Activated CD4-positive, alpha-beta T cell treated with anti-CD3 and anti-CD28 coated beads, Interleukin-10, Interleukin-2, amounts not matched to agents 100 ng/mL and 50 ng/mL, durations not matched to agents 16 hours and 8 hours (primary cell): Measurements from ENCODE around the gene AMOTL1.

ENCODE experiments used
- DNase-seq: peaks from one replicate; pipeline ENCODE4 v3.0.0-alpha.2; 2020

The AMOTL1 gene, protein sequence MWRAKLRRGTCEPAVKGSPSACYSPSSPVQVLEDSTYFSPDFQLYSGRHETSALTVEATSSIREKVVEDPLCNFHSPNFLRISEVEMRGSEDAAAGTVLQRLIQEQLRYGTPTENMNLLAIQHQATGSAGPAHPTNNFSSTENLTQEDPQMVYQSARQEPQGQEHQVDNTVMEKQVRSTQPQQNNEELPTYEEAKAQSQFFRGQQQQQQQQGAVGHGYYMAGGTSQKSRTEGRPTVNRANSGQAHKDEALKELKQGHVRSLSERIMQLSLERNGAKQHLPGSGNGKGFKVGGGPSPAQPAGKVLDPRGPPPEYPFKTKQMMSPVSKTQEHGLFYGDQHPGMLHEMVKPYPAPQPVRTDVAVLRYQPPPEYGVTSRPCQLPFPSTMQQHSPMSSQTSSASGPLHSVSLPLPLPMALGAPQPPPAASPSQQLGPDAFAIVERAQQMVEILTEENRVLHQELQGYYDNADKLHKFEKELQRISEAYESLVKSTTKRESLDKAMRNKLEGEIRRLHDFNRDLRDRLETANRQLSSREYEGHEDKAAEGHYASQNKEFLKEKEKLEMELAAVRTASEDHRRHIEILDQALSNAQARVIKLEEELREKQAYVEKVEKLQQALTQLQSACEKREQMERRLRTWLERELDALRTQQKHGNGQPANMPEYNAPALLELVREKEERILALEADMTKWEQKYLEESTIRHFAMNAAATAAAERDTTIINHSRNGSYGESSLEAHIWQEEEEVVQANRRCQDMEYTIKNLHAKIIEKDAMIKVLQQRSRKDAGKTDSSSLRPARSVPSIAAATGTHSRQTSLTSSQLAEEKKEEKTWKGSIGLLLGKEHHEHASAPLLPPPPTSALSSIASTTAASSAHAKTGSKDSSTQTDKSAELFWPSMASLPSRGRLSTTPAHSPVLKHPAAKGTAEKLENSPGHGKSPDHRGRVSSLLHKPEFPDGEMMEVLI

DNA sequence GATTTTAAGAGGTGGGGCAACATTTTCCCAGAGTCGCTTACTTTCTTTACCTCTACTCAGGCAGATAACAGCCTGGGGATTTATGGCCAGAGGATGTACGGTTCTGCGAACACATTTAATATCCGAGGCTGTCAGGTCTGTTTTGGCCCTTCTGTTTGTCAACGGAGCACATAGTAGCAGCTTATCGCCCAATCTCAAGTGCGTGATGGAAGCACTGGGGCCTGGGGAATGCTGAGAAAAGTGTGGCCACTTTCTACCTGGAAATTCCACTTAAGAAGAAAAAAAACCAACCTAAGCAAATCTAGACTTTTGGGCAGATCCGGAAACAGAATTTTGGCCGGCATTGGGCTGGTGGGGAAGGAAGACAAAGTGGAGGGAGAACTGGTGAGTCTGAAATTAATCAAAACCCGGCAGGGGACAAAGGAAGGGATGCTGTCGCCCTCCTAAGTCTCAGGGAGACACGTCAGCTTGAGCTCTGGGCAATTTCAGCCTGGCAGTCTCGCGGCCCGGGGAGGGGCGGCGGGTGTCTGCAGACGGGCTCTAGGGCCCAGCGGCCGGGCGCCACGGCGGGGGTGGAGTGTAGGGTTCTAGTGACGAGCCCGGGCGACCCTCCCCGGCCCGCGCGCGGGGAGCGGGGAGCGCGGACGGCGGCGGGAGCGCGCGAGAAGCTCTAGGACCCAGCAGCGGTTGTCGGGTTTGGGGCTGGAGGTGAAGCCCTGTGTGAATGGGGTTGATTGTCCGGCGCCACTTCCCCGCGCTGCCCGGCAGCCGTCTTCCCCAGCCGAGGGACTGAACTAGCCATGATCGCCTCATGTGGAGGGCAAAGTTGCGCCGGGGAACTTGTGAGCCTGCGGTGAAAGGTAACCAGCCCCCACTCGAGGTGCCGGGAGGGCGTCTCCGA lies at the start of gene AMOTL1:
AMOTL1 (plus strand) TSS at position 656 of the 901 bp plus-strand sequence; CDS start at position 812, 156 bp downstream.
- peak; percentile 51 for DNase-seq

DNA sequence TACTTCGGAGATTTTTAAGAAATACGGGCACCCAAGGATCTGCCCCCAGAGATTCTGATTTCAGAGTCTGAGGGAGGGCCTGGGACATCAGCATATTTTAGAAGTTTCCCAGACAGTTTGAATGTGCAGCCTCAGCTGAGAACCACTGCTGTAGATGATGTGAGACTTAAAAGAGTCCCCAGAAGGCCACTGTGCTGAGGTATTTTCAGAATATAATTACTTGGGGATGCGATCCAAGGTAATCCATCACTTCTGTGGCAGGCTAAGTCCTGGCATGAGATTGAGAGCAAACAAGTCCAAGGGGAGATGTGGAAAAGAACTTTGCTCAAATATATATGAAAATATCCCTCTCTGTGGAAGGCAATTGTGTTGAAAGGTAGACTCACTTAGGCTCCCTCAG lies 48.3 kb upstream of the AMOTL1 start:
- DNase-seq = no peak

DNA sequence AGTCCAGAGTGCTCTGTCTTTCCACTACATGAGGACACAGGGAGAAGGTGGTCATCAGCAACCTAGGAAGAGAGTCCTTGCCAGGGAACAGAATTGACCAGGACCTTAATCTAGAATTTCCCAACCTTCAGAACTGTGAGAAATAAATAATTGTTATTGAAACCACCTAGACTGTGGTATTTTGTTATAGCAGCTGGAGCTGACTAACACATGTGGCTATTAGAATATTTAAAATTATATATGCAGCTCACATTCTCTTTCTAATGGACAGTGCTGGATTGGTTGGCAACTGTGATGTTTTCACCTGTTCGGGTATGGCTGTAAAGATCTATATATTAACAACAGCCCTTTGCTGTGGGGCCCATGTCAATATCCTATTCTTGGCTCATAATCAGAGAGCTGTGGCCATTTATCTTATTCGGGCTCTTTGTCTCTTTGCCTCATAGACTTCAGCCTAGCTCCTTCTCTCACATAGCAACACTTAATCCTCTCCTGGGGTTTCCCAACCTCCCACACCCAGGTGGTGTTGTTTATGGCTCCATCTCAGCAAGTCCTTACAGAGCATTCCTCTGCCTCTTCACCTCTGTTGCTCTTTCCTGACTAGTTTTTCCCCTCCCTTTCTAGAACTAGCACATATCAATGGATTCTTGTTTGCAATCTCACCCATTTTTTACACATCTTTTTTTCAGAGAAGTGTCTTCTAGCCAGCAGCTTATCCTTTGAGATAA lies 46.4 kb upstream of the AMOTL1 start:
- no peak for DNase-seq

DNA sequence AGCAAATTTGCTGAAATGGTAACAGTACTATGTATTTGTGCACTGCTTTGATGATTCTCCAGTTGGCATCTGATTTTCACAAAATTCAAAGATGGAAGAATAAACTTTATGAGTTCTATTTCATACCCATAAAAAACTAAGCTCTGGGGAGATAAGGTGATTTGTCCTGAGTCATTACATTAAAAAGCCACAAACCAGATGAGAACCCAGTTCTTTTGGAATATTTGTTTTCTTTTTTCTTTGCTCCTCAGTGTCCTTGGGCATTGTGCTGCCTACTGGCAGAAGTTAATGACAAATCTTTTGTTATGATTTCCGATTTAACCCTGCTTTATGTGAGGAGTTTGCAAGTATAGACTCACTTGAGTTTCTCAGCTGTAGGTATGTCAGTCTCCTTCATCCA lies 45.4 kb upstream of the AMOTL1 start:
- DNase-seq = no peak

DNA sequence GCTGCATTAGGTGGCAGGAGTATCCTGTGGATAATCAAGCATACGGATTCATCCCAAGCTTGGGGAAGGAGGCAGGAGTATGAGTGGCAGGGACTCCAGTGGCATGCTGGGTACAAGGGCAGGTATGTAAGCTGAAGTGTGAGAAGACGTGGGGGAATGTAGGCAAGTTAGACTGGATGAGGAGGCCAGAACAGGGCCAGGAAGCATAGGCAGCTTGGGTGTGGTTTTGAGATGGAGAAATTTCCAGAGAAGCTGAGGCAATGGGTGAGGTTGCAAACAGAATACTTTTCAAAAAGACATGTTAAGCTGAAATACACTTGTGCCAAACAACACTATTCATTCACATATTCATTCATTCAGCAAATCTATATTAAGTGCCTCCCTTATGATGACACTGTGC lies 43.1 kb upstream of the AMOTL1 start:
- no peak for DNase-seq

DNA sequence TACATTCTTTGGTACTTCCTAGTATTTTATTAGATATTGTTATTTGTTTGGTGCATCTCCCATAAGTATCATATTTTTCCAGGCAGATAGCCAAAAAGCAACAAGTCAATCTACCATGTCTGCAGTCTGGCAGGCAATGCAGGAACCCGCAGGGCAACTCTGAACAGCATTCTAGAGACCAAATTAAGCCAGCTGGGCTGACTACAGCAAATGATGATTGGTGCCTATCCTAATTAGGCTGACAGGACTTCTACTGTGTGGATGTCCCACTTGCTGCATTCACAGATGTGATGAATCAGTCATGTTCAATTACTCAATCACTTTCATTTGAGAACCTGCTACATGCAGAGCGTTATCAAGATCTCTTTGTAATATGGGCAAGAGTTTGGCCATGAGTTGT lies 40.3 kb upstream of the AMOTL1 start:
- no peak for DNase-seq

DNA sequence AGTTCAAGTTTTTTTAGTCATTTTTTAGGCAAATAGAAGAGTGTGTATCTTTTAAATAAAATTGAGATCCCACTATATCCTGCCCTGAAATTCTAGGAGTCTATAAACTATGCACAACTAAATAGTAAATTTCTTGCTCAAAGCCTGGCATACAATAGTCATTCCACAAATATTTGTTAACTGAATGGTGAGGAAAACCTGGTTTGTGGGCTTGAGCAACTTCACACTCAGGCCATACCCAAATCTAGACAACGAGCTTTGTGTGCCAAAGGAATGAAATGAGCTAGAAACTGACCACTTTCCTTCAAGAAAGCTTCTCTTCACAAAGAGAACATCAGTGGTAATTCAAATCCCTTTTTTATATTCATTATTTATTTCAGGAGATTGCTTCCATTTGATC lies 39.6 kb upstream of the AMOTL1 start:
- no peak for DNase-seq

DNA sequence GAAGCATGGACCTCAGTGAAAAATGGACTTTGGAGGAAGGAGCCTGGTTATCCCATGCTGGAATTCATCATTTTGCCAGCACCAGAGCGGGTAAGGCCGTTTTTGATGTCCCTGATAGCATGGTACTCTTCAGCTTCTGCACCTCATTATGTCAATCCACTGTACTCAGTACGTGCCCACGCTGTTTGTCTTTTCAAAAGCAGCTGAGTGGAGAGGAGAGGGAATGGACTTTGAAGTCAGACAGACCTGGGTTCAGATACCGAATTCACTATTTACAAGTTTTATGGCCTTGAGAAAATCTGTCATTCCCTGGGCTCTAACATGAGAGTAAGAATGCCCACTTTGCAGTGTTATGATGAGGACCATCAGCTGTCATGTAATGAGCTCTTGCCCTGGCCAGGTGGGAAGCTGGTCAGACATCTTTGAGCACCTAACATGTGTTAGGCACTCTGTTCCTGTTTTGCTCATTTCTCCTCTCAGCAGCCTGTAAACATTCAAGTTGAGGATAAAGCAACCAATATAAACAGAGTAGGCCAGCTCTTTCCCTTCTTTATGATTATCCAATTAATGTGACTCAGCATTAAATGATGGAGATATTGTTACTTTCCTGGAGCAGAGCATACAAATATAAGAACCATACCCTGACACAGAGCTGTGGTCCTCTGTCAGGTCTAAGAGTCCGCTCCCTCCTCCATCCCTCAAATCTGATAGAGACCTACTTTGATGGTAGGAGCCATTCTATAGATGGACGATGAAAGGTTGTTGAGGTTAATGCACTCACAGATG lies 39.0 kb upstream of the AMOTL1 start:
- DNase-seq = no peak

DNA sequence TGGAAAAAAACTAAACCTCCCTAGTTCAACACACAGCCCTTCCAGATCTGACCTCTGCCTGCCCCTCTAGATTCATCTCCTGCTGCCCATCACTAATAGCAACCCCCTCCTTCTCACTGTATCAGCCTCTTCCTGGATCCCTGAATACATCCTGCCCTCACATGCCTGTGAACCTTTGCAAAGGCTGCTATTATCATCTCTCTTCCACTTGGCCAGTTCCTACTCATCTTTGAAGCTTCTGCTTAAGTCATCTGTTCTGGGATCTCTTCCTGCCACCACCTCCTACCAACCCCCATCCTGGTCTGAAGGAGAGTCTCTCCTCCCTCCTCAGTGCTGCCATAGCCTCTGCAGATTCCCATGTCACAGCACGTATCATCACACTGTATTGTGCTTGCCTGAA lies 38.0 kb upstream of the AMOTL1 start:
- DNase-seq = no peak

DNA sequence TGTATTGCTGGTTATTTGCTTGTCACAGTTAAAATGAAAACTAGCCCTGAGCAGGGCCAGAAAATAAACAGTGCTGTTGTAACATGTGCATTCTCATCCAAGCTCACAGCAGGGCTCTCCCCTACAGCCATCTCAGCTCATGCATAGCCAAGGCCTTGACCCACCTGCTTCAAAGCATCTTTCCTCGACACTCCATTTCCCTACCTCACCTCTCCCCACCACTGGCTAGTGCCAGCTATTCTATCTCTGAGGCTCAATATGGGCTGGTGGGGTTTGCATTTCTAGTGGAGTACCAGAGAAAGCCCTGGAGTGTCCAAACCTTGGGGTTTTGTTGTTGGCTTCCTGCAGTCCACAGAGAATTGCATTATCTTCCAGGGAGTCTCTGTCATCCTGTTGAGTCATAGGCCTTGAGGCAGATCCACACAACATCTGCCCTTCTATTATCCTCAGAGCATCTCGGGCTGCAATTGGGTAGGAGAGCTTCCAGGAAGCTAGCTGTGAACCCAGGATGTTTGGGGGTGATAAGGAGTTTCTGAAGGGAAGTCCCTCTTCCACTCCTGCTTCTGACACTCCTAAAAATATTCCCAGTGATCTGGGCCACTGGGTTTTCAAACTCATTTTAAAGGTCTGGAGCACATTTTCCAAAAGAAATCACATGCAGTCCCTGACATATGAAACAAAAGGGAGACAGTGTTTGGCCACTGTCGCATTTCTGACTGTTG lies 36.1 kb upstream of the AMOTL1 start:
- DNase-seq = no peak

DNA sequence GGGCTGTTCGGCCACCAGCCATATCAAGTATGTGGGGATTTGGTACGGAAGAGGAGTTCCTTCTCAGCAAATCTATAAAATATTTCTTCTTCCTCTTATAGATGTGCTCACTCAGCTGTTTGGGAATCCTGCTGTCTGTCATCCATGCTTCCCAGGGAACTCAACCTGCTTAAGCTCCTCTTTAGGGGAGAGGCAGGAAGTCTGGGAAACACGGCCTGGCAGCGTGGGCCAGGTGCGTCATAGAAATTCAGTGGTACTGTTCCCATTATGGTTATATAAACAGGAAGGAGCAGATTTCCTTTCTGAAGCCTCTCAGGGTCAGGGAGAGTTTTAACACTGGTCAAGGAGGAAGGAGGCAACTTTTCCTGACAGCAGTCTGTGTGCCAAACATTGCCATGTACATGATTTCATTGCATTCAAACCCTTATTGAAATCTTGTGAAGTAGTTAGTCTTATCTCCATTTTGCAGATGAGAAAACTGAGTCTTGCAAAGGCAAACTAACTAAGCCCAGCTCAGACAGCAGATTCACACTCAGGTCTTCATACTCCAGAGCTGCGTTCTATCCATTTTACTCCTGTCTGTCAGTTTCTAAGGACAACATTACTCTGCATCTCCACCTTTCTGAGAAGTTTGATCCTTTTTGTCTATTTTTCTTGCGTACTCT lies 35.4 kb upstream of the AMOTL1 start:
- no peak for DNase-seq

DNA sequence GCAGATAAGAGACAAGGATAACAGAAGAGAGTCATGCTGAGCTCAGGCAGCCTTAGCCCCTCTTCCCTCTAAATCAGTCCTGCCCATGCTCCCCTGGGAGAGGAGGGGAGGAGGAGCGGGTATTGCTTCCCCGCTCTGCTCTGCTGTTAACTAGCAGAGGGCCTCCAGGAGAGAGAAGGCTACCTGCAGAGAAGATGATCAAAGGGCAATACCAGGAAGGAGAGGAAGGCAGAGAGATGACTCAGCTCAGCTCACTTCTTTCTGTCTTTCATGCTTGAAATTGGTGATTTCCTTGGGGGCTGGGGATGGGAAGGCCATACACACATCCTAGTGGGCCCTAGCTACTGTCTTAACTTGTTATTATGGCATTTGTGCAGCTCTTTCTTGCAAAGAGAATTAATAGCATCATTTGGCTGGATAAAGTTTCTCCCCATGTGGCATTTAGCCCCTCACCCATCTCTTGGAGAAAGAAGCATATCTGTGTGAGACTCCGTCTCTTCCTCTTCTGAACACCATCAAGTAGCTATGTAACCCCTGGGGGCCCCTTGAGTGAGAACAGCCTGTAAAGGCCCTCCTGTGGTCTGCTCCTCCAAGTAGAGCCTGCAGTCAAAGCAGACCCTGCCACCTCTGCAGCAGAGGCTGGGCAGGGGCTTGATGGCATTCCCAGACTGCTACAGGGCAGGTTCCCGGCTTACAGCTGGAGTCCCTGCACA lies 33.4 kb upstream of the AMOTL1 start:
- peak; percentile 20 for DNase-seq

DNA sequence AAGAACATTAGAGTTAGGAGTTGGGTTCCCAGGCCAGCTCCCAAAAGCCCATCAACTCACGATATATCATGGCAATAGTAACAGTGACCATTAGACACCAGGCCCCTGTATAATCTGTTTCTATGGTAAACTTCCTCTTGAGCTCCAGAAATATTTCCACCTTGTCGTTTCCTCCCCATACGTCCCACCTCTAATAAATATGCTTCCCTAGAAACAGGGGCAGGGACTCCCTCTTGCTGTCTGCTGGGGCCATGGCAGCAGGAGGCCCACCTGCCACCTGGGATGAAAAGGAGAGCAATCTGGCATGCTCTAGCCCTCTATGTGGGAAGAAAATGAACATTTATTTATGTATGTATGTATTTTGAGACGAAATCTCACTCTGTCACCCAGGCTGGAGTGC lies 32.2 kb upstream of the AMOTL1 start:
- no peak for DNase-seq

DNA sequence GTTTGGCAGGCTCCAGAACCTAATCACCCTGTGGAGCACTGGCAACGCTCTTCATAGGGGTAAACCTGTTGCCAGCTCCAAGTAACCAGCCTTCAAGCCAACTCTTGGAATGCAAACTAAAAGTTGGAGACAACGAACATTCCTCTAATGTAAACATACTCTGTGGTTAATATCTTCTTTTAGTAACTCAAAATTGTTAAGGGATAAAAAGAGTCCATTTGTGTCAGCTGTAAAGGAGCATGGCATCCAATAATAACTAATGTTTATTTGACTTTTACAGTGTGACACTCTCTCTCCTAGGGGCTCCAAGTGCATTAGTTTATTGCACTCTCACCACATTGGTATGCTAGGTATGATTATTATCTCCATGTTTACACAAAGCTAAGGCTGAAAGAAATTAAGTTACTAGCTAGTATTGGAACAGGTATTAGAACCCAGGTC lies 31.0 kb upstream of the AMOTL1 start:
- DNase-seq = no peak

DNA sequence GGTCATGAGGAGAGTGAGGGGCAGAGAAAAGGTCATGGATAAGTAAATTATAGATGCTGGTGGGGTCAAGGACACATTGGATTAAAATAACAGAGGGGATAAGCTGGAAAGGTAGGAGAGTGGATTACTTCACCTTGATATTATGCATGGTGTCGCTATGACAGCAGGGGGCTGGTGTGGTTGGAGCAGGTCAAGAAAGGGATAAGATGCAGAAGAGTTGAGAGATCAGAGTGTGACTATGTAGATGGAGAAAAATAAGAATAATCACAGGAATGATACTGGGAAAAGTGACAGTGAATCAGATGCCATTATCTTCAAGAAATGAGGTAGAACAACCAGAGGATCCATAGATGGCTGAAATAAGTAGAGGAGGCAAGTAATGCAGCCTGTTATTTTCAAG lies 29.4 kb upstream of the AMOTL1 start:
- DNase-seq = no peak

DNA sequence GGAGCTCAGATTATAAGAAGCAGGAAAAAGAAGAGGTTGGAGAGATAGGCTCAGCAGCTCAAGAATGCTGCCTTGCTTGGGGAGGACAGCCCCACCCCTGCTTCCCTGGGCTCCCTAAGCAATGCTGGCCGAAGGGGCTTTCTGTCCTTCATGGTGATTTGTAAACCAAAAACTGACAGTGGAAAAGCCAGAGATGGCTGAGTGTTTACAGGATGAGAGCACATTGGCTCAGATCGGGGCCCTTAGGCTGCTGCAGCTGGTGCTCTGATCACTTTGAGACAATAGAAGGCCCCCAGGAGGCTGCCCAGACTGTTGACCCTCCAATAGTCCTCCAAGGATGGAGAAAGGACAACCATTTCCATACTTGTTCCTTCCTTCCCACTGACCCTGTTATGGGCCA lies 28.8 kb upstream of the AMOTL1 start:
- no peak for DNase-seq

DNA sequence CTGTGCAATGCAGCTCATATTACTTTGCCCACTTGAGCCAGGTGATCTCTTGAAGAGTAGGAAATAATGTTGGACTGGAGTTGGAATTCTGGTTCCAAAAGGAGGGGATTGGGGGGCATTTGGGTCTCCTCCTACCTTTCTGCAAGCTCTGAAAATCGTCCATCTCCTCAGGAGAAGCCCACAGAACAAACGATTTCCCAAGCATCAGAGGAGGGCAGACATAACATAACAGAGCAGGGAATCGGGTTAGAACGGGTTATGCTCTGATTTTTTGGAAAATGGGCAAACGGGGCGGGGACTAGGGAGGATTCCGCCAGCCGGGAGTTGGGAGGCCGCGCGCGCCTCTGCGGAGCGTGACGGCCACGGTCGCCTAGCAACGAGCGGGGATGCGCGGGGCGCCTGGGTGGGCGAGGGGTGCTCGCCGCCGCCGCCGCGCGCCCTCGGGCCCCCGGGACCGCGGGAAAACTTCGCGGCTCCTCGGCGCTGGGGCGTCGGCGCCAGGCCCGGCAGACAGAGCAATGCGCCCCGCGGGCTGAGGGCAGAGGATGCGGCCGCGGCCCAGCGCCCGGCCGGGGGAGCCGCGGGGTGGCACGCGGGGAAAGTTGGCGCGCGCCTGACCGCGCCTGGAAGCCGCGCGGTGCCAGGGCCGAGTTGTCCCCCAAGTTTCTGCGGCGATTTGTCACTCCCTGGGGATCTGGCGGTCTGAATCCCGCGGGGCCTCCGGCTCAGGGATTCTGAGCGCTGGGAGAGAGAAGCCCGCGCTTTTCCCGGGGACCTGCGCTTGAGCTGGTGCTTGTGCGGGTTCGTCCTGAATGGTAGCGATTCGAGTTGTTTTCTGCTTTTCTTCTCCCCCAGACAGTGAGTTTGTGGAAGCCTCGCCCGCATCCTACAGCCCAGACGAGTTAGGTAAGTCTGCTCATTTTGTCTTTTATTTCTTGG lies 27.8 kb upstream of the AMOTL1 start:
- DNase-seq = no peak

DNA sequence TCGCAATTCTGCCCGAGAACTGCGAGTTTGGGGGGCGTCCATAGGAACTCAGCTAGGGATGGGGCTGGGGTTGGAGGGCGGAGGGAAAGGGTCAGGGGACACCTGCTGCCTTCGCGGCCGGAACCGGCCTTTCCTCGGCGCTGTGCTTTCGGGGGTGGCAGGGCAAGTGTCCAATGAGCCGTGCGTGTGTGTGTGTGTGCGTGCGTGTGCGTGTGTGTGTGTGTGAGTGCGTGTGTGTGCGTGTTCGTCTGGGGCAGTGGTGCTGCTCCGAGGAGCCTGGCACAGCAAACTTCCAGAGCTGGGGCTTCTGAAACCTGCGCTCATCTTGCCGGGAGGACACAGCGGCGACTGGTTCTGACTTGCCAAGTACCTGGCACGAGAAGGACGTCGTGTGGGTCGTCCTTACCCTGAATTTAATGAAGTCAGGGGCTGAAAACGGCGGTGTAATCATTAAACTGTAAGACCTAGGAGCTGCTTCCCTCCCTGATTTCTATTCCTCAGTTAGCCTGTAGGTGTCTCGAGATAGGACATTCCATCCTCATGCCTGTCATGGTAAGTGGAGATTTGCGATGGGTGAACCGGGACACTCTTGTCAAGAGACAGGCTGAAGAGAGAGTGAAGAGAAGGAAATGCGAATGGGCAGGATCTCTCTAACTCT lies 27.0 kb upstream of the AMOTL1 start:
- DNase-seq = peak; percentile 13
